ENCODE results near the gene TRIM38. TPM values are rescaled to one million over a fixed set of nuclear protein-coding genes. Genes with fewer than 3 reads are reported as not detected.

The TRIM38 gene
- total and polyA plus RNA-seq, 12 donors = 1.3 to 5.4 (median 2.7) TPM

GRCh38 chr6:25975923-25976560, 13.4 kb downstream of the TRIM38 start:
- peaks cover 0 to 15% (median 10%) of the 10 kb centered on the region in 9 donors for H3K4me1 ChIP-seq
- no peak for ATAC-seq
- DNase-seq = no peak
- H3K4me3 ChIP-seq = no peak overlapping the region
- intact Hi-C loops (cut with DNase I) = no loop called here
- WGBS, 2 donors = 90 to 93% methylated on average over 5 of the region's 5 CpGs
- TF ChIP-seq, protein P1, sequence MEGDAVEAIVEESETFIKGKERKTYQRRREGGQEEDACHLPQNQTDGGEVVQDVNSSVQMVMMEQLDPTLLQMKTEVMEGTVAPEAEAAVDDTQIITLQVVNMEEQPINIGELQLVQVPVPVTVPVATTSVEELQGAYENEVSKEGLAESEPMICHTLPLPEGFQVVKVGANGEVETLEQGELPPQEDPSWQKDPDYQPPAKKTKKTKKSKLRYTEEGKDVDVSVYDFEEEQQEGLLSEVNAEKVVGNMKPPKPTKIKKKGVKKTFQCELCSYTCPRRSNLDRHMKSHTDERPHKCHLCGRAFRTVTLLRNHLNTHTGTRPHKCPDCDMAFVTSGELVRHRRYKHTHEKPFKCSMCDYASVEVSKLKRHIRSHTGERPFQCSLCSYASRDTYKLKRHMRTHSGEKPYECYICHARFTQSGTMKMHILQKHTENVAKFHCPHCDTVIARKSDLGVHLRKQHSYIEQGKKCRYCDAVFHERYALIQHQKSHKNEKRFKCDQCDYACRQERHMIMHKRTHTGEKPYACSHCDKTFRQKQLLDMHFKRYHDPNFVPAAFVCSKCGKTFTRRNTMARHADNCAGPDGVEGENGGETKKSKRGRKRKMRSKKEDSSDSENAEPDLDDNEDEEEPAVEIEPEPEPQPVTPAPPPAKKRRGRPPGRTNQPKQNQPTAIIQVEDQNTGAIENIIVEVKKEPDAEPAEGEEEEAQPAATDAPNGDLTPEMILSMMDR (IDR thresholded peaks at IDR 0.05) = no peak
- no peaks in the 10 kb centered on the region for H3K9me3 ChIP-seq
- H3K27me3 ChIP-seq = no peaks in the 10 kb centered on the region
- H3K36me3 ChIP-seq = peaks cover 0 to 100% (median 38%) of the 10 kb centered on the region in 9 donors
- no peak overlapping the region for H3K27ac ChIP-seq

- WGBS, 2 donors = 88 to 90% methylated on average over 2 of the region's 2 CpGs
- TF ChIP-seq, protein P1 (IDR thresholded peaks at IDR 0.05) = no peak
- H3K9me3 ChIP-seq = no peaks in the 10 kb centered on the region
- intact Hi-C loops (cut with DNase I) = no loop called here
- H3K4me1 ChIP-seq = no peaks in the 10 kb centered on the region
- no peak for ATAC-seq
- no peaks in the 10 kb centered on the region for H3K27me3 ChIP-seq
- no peak for DNase-seq
- peaks cover 0 to 100% (median 23%) of the 10 kb centered on the region in 9 donors for H3K36me3 ChIP-seq
- H3K27ac ChIP-seq = no peak overlapping the region
- no peak overlapping the region for H3K4me3 ChIP-seq
Observed at GRCh38 chr6:25980935-25981334, 18.3 kb downstream of the TRIM38 start.

DNA sequence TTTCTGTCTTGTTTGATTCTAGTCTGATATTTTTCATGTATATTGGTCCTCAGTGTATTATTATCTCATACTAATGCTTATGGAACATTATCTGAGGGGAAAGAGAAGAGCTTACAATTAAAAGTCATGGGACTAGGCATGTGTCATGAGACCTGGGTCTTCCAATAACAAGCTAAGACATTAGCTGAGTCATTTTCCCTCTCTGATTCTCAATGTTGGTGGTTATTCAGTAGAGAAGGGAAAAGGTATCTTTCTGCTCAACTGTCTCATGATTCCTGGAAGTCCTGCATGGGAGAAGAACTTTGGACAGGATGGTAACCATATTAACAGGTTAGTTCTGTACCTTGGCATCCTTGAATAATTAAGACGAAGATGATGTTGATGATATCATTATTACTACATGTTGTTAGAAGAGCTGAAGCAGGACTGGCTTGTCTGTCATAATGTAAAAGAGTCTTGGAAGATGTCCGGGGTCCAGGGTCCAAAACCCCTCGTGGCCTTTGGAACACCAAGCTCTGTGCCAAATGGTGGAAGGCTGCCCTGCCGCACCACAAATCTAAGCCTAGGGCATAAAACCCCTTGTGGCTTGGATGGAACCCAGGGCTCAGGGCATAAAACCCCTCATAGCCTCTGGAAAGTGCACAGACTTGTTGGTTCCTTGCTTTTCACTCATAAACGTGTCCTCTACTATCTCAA, 19.1 kb downstream of the TRIM38 start:
- TF ChIP-seq, protein P1 (IDR thresholded peaks at IDR 0.05) = no peak
- H3K27ac ChIP-seq = no peak overlapping the region
- peaks cover 0 to 100% (median 17%) of the 10 kb centered on the region in 9 donors for H3K36me3 ChIP-seq
- H3K4me1 ChIP-seq = no peaks in the 10 kb centered on the region
- no peaks in the 10 kb centered on the region for H3K27me3 ChIP-seq
- H3K9me3 ChIP-seq = no peaks in the 10 kb centered on the region
- no peak overlapping the region for H3K4me3 ChIP-seq
- intact Hi-C loops (cut with DNase I) = no loop called here
- ATAC-seq (no peak), DNase-seq (no peak)
- 94 to 99% methylated on average over 5 of the region's 5 CpGs for WGBS, 2 donors

DNA sequence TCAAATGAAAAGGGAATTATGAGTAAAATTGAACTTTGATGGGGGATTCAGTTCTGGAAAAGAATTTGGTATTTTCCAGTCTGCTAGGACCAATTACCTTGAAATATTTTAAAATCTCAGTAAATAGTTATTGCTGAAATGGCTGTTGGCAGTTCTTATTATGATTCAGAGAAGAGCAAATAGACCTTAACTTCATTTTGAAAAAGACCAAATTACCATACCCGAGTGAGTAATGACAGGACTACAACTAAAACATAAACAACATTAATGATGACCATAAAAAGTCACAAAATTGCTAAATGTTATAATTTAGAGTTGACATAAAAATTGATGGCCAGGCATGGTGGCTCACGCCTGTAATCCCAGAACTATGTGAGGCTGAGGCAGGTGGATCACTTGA, 21.7 kb downstream of the TRIM38 start:
- no peak overlapping the region for H3K4me3 ChIP-seq
- DNase-seq = no peak
- WGBS, 2 donors = 91 to 94% methylated on average over 2 of the region's 2 CpGs
- no peak overlapping the region for H3K27ac ChIP-seq
- no peaks in the 10 kb centered on the region for H3K9me3 ChIP-seq
- H3K36me3 ChIP-seq = peaks cover 0 to 97% (median 12%) of the 10 kb centered on the region in 9 donors
- no peak for ATAC-seq
- intact Hi-C loops (cut with DNase I) = no loop called here
- H3K27me3 ChIP-seq = no peaks in the 10 kb centered on the region
- TF ChIP-seq, protein P1 (IDR thresholded peaks at IDR 0.05) = no peak
- no peaks in the 10 kb centered on the region for H3K4me1 ChIP-seq

Data from heart right ventricle (tissue), 16 donors.